HepG2 (cell line): ENCODE measurements around the gene MUCL3. TPM values are rescaled to one million over a fixed set of nuclear protein-coding genes. Genes with fewer than 3 reads are reported as not detected.
A peak's percentile ranks its signal among the peaks of the same experiment; 100 is the strongest.

Source experiments
- ARNT2 ChIP-seq: sonication (generic); formaldehyde crosslinking; IDR thresholded peaks from 2 replicates; pipeline ENCODE4 v1.8.0; 2022; ENCODE audit warnings: mild to moderate bottlenecking, low read depth, missing genetic modification reagents, moderate library complexity
- DPF2 ChIP-seq: sonication (generic); formaldehyde crosslinking; IDR thresholded peaks from 2 replicates; pipeline ENCODE4 v1.4.0; 2020; ENCODE audit warnings: mild to moderate bottlenecking, low read depth, missing genetic modification reagents, borderline replicate concordance
- DRAP1 ChIP-seq: IDR thresholded peaks from 2 replicates; pipeline ENCODE4 v1.6.1; 2016; ENCODE audit warnings: missing genetic modification reagents, missing compliant biosample characterization
- E2F2 ChIP-seq: sonication (generic); formaldehyde crosslinking; IDR thresholded peaks from 2 replicates; pipeline ENCODE4 v1.4.0; 2020; ENCODE audit warnings: missing genetic modification reagents, borderline replicate concordance
- HIC2 ChIP-seq: sonication (generic); formaldehyde crosslinking; IDR thresholded peaks from 2 replicates; pipeline ENCODE4 v1.9.0; 2022; ENCODE audit warnings: low read depth, missing genetic modification reagents
- HNF4A ChIP-seq: sonication (generic); formaldehyde crosslinking; IDR thresholded peaks from 2 replicates; pipeline ENCODE4 v1.4.0; 2020; ENCODE audit warnings: missing genetic modification reagents
- MAF1 ChIP-seq: sonication (generic); formaldehyde crosslinking; IDR thresholded peaks from 2 replicates; pipeline ENCODE4 v1.5.0; 2020; ENCODE audit warnings: missing genetic modification reagents, borderline replicate concordance
- NR2F1 ChIP-seq, 2 experiments: fragments of 450-650 bp in 1 of 2; formaldehyde crosslinking in 1 of 2; IDR thresholded peaks; 2 replicates each; pipeline versions ENCODE4 v1.5.0 to v1.6.1; 2016 to 2020; ENCODE audit warnings: mild to moderate bottlenecking in 1 of 2, missing compliant biosample characterization in 1 of 2, missing genetic modification reagents in 1 of 2, moderate library complexity in 1 of 2
- TFE3 ChIP-seq: IDR thresholded peaks from 2 replicates; pipeline ENCODE4 v1.6.1; 2016
- TRAFD1 ChIP-seq: sonication (generic); formaldehyde crosslinking; IDR thresholded peaks from 2 replicates; pipeline ENCODE4 v1.5.1; 2020; ENCODE audit warnings: missing genetic modification reagents, mild to moderate bottlenecking, borderline replicate concordance
- ZBTB21 ChIP-seq: sonication (generic); formaldehyde crosslinking; IDR thresholded peaks from 2 replicates; pipeline ENCODE4 v1.4.0; 2020; ENCODE audit warnings: missing genetic modification reagents
- ZBTB37 ChIP-seq: sonication (generic); formaldehyde crosslinking; IDR thresholded peaks from 2 replicates; pipeline ENCODE4 v1.4.0; 2020; ENCODE audit warnings: mild to moderate bottlenecking, missing genetic modification reagents
- ZBTB39 ChIP-seq: sonication (generic); formaldehyde crosslinking; IDR thresholded peaks from 2 replicates; pipeline ENCODE4 v1.5.0; 2020; ENCODE audit warnings: missing genetic modification reagents
- ZFP62 ChIP-seq: sonication (generic); formaldehyde crosslinking; IDR thresholded peaks from 2 replicates; pipeline ENCODE4 v1.4.0; 2020; ENCODE audit warnings: missing genetic modification reagents
- ZNF572 ChIP-seq: sonication (generic); formaldehyde crosslinking; IDR thresholded peaks from 2 replicates; pipeline ENCODE4 v1.5.1; 2020; ENCODE audit warnings: mild to moderate bottlenecking, missing genetic modification reagents
- ZNF792 ChIP-seq: IDR thresholded peaks from 2 replicates; pipeline ENCODE4 v1.6.1; 2016
- ZSCAN31 ChIP-seq: sonication (generic); formaldehyde crosslinking; IDR thresholded peaks from 2 replicates; pipeline ENCODE4 v1.5.0; 2020; ENCODE audit warnings: low read depth, mild to moderate bottlenecking, missing genetic modification reagents
- polyA plus RNA-seq, 8 experiments: library from polyadenylated mRNA; depleted of rRNA in 3 of 8; stranded (reverse) in 7 of 8; unstranded in 1 of 8; fragments of >200 nt; fragmentation: Illumina TruSeq in 4 of 8; extraction: Trizol in 4 of 8; gene quantifications; 2 replicates each; pipeline versions ENCODE4 v1.2.1 to v1.2.3, GENCODE V29; 2011 to 2016; ENCODE audit warnings: low read depth in 4 of 8, missing spikeins in 1 of 8, mixed read lengths in 1 of 8; ENCODE audit not compliant: insufficient read depth in 1 of 8
- total RNA-seq, 5 experiments: library from RNA; depleted of rRNA; stranded (reverse); fragments of >200 nt; fragmentation: Illumina TruSeq; extraction: Trizol; gene quantifications; 2 replicates each; pipeline ENCODE4 v1.2.3, GENCODE V29; 2016; ENCODE audit warnings: low read depth in 1 of 5

MUCL3 gene
- total and polyA plus RNA-seq, 2 of the 13 experiments (the other 11 are each of a cell fraction or from before 2014, with no cell fraction given): not detected

- TF ChIP-seq ZFP62 (peak; percentile 90; the same call in 1 of the 2 replicates), ZNF792 (0 out of 2 replicates have a peak, but pooled peaks have one; percentile 65), ZNF572 (CRISPR knock-in tag) (peak; percentile 97), ZBTB37 (CRISPR knock-in tag) (no peak), TFE3 (CRISPR knock-in tag) (no peak), DPF2 (no peak), MAF1 (CRISPR knock-in tag) (no peak), HNF4A (CRISPR knock-in tag) (no peak), HIC2 (CRISPR knock-in tag) (0 out of 2 replicates have a peak, but pooled peaks have one; percentile 12), ZSCAN31 (peak; percentile 53), DRAP1 (CRISPR knock-in tag) (peak; percentile 62; the same call in 1 of the 2 replicates), ZBTB39 (CRISPR knock-in tag) (peak; percentile 47; the same call in 1 of the 2 replicates), NR2F1 (CRISPR knock-in tag; IDR thresholded peaks at IDR 0.05) (0 out of 4 replicates have a peak, but pooled peaks of 1 of the 2 experiments have one; percentile 11), ARNT2 (CRISPR knock-in tag) (0 out of 2 replicates have a peak, but pooled peaks have one; percentile 54), TRAFD1 (CRISPR knock-in tag) (peak; percentile 59; the same call in 1 of the 2 replicates), E2F2 (no peak; the same call in 1 of the 2 replicates), ZBTB21 (CRISPR knock-in tag) (no peak)
These were observed 32.8 kb upstream of the MUCL3 start, which contains the start of gene GTF2H4 (continued) for GRCh38 chr6:30907758-30908591.
